SK-N-SH (cell line): ENCODE data around the gene ESPNL. TPM values are rescaled to one million over a fixed set of nuclear protein-coding genes. Genes with fewer than 3 reads are reported as not detected.

Experiments
- CTCF ChIA-PET: fragments of 300-600, 350-600 bp; formaldehyde crosslinking; extraction: SDS; loops from one replicate; lab custom pipeline; 2021; lab: Yijun Ruan, JAX
- POLR2A ChIA-PET: fragments of 350-600 bp; sonication (Branson Sonifier 250); formaldehyde crosslinking; extraction: SDS; loops from one replicate; lab custom pipeline; 2020; ENCODE audit warnings: antibody characterized with exemption, inconsistent platforms; lab: Yijun Ruan, JAX
- DNase-seq: peaks from one replicate; pipeline ENCODE4 v3.0.0; 2012
- H2AFZ ChIP-seq: fragments of 200-600 bp; sonication (generic); 2 replicates; pipeline ENCODE4 v1.8.1; 2016; ENCODE audit warnings: antibody characterized with exemption, mild to moderate bottlenecking, low read depth
- H3F3A ChIP-seq: fragments of 200-600 bp; sonication (generic); replicated peaks from 2 replicates; pipeline ENCODE3; 2016; ENCODE audit warnings: antibody characterized with exemption, mild to moderate bottlenecking; ENCODE audit not compliant: insufficient read depth
- H3K27ac ChIP-seq, 2 experiments: fragments of 200-500 bp in 1 of 2; fragments of 200-600 bp in 1 of 2; sonication (Bioruptor generic) in 1 of 2; sonication (generic), shearing (Covaris generic) in 1 of 2; 2 replicates each; pipeline versions ENCODE4 v1.5.1 to v1.6.1; 2014 to 2016; ENCODE audit warnings: low read depth in 2 of 2, inconsistent platforms in 1 of 2, low read length in 1 of 2, mild to moderate bottlenecking in 1 of 2, mixed read lengths in 1 of 2
- H3K27me3 ChIP-seq: fragments of 200-600 bp; sonication (generic), shearing (Covaris generic); 2 replicates; pipeline ENCODE4 v1.6.1; 2016; ENCODE audit warnings: mixed run types; ENCODE audit not compliant: insufficient read depth
- H3K36me3 ChIP-seq, 2 experiments: fragments of 200-500 bp in 1 of 2; fragments of 200-600 bp in 1 of 2; sonication (Bioruptor generic) in 1 of 2; sonication (generic) in 1 of 2; replicated peaks in 1 of 2; 2 replicates each; pipeline versions ENCODE3 to v1.5.1; 2014 to 2016; ENCODE audit warnings: low read length in 1 of 2, mild to moderate bottlenecking in 1 of 2; ENCODE audit not compliant: insufficient read depth in 2 of 2, control insufficient read depth in 1 of 2
- H3K4me1 ChIP-seq, 2 experiments: fragments of 200-500 bp in 1 of 2; fragments of 200-600 bp in 1 of 2; sonication (Bioruptor generic) in 1 of 2; sonication (generic), shearing (Covaris generic) in 1 of 2; 2 replicates each; pipeline versions ENCODE4 v1.5.1 to v1.6.1; 2014 to 2016; ENCODE audit warnings: low read depth in 1 of 2, low read length in 1 of 2, mixed run types in 1 of 2; ENCODE audit not compliant: insufficient read depth in 2 of 2, control insufficient read depth in 1 of 2
- H3K4me2 ChIP-seq: fragments of 200-600 bp; sonication (generic), shearing (Covaris generic); 2 replicates; pipeline ENCODE4 v1.6.1; 2017; ENCODE audit warnings: mixed run types
- H3K4me3 ChIP-seq, 2 experiments: fragments of 200-500 bp in 1 of 2; fragments of 200-600 bp in 1 of 2; sonication (Bioruptor generic) in 1 of 2; sonication (generic), shearing (Covaris generic) in 1 of 2; 2 replicates each; pipeline versions ENCODE4 v1.5.1 to v1.8.1; 2014 to 2016; ENCODE audit warnings: low read depth in 2 of 2, inconsistent platforms in 1 of 2, low read length in 1 of 2, mild to moderate bottlenecking in 1 of 2, mixed read lengths in 1 of 2, moderate library complexity in 1 of 2
- H3K79me2 ChIP-seq: fragments of 200-600 bp; sonication (generic); 2 replicates; pipeline ENCODE4 v1.8.1; 2017; ENCODE audit warnings: mild to moderate bottlenecking; ENCODE audit not compliant: insufficient read depth
- H3K9ac ChIP-seq: fragments of 200-600 bp; sonication (generic); 2 replicates; pipeline ENCODE4 v1.6.1; 2017; ENCODE audit warnings: mixed run types
- H3K9me2 ChIP-seq: fragments of 200-600 bp; sonication (generic); 2 replicates; pipeline ENCODE4 v1.6.1; 2017; ENCODE audit warnings: mixed run types
- H3K9me3 ChIP-seq: fragments of 200-600 bp; sonication (generic); 2 replicates; pipeline ENCODE4 v1.6.1; 2017; ENCODE audit warnings: mixed run types, mild to moderate bottlenecking, moderate library complexity
- H4K20me1 ChIP-seq: fragments of 200-600 bp; sonication (generic); 2 replicates; pipeline ENCODE4 v1.6.1; 2017; ENCODE audit warnings: mild to moderate bottlenecking, mixed run types; ENCODE audit not compliant: insufficient read depth
- CHD2 ChIP-seq: fragments of 150-350 bp; IDR thresholded peaks from 2 replicates; pipeline ENCODE4 v1.6.1; 2018; ENCODE audit warnings: low read length; ENCODE audit not compliant: partially characterized antibody
- EZH2phosphoT487 ChIP-seq: fragments of 200-600 bp; sonication (generic); IDR thresholded peaks from 2 replicates; pipeline ENCODE4 v1.6.1; 2017; ENCODE audit warnings: low read depth, mixed run types, mild to moderate bottlenecking, antibody characterized with exemption, moderate library complexity, borderline replicate concordance
- GATA2 ChIP-seq: sonication (generic); formaldehyde crosslinking; IDR thresholded peaks from 2 replicates; pipeline ENCODE4 v1.5.0; 2020; ENCODE audit warnings: mild to moderate bottlenecking, missing genetic modification reagents
- MEF2A ChIP-seq: IDR thresholded peaks from 2 replicates; pipeline ENCODE4 v1.4.0; 2012; ENCODE audit warnings: low read depth, borderline replicate concordance
- NFIC ChIP-seq: IDR thresholded peaks from 2 replicates; pipeline ENCODE4 v1.4.0; 2012; ENCODE audit warnings: borderline replicate concordance
- RCOR1 ChIP-seq: fragments of 150-350 bp; IDR thresholded peaks from 2 replicates; pipeline ENCODE4 v1.6.1; 2017; ENCODE audit warnings: antibody characterized with exemption, low read length
- SIN3A ChIP-seq: IDR thresholded peaks from 2 replicates; pipeline ENCODE4 v1.6.1; 2012; ENCODE audit warnings: low read depth, mild to moderate bottlenecking, low read length, moderate library complexity, borderline replicate concordance
- SMC3 ChIP-seq: IDR thresholded peaks from 2 replicates; pipeline ENCODE4 v1.6.1; 2012; ENCODE audit warnings: low read depth, low read length, improper control_type of control experiment
- TAF1 ChIP-seq: IDR thresholded peaks from 2 replicates; pipeline ENCODE4 v1.6.1; 2012; ENCODE audit warnings: low read depth, mild to moderate bottlenecking, low read length, moderate library complexity, borderline replicate concordance
- WGBS: methylation state at CpG from one replicate; pipeline ENCODE4 v1.1.6; 2017; ENCODE audit warnings: low lambda C conversion rate; 5-methylcytosine and 5-hydroxymethylcytosine counted together
- polyA plus RNA-seq, 3 experiments: library from polyadenylated mRNA; depleted of rRNA; stranded (reverse); fragments of >200 nt; gene quantifications; 2 replicates each; pipeline ENCODE4 v1.2.3, GENCODE V29; 2012
- TF ChIP-seq, protein P1 (sequence below): IDR thresholded peaks from 2 replicates; pipeline ENCODE4 v1.4.0; 2012; ENCODE audit warnings: low read depth, borderline replicate concordance
- TF ChIP-seq, protein P2 (sequence below): fragments of 150-350 bp; IDR thresholded peaks from 2 replicates; pipeline ENCODE4 v1.6.1; 2017; ENCODE audit warnings: antibody characterized with exemption, low read length, low read depth, borderline replicate concordance

Gene ESPNL
- polyA plus RNA-seq, 1 of the 3 experiments (the other 2 are of a cell fraction) = 0.05 TPM

GRCh38 chr2:238087211-238087610, 12.9 kb upstream of the ESPNL start:
- ChIA-PET POLR2A (no interaction called here), CTCF (interaction anchor here (1.0 kb wide), 1 partner anchor 164 kb away, joined by 3 read pairs; no protein-coding TSS in a partner anchor)
- peaks cover 9 to 25% of the 10 kb centered on the region in 2 experiments for H3K36me3 ChIP-seq

GRCh38 chr2:238090887-238091286, 9.3 kb upstream of the ESPNL start:
- Histone ChIP-seq H3K4me3 (no peak overlapping the region), H3K36me3 (peaks cover 0 to 2% of the 10 kb centered on the region in 2 experiments), H3K27ac (no peak overlapping the region), H3K9ac (no peak overlapping the region), H3K79me2 (no peaks in the 10 kb centered on the region), H3K4me1 (no peaks in the 10 kb centered on the region; a peak in 1 of 4 replicates), H4K20me1 (no peaks in the 10 kb centered on the region), H3K9me3 (no peaks in the 10 kb centered on the region), H3F3A (no peaks in the 10 kb centered on the region), H3K4me2 (no peak overlapping the region)
- CTCF ChIA-PET = no interaction called here
- WGBS = 93% methylated on average over 4 of the region's 4 CpGs
- TF ChIP-seq GATA2 (CRISPR knock-in tag) (no peak), TAF1 (no peak), EZH2phosphoT487 (no peak), MEF2A (no peak)
- TF ChIP-seq, all 33 proteins: peak for 0
- POLR2A ChIA-PET = no interaction called here
- DNase-seq = no peak
- no peaks in the 10 kb centered on the region for H3K9me2 ChIP-seq
- no peak overlapping the region for H2AFZ ChIP-seq
- no peaks in the 10 kb centered on the region for H3K27me3 ChIP-seq

More at GRCh38 chr2:238087211-238087610, 12.9 kb upstream of the ESPNL start:
- no peaks in the 10 kb centered on the region for H3K4me1 ChIP-seq
- H4K20me1 ChIP-seq = no peaks in the 10 kb centered on the region
- no peaks in the 10 kb centered on the region for H3K27me3 ChIP-seq
- no peak for DNase-seq
- H3K27ac ChIP-seq = no peak overlapping the region
- H3K9me2 ChIP-seq = no peaks in the 10 kb centered on the region
- H2AFZ ChIP-seq = no peak overlapping the region
- TF ChIP-seq SMC3 (no peak), GATA2 (CRISPR knock-in tag) (no peak), TAF1 (no peak), CHD2 (no peak), RCOR1 (no peak)
- TF ChIP-seq, protein P1, sequence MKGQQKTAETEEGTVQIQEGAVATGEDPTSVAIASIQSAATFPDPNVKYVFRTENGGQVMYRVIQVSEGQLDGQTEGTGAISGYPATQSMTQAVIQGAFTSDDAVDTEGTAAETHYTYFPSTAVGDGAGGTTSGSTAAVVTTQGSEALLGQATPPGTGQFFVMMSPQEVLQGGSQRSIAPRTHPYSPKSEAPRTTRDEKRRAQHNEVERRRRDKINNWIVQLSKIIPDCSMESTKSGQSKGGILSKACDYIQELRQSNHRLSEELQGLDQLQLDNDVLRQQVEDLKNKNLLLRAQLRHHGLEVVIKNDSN = no peak
- no peaks in the 10 kb centered on the region for H3F3A ChIP-seq
- no peaks in the 10 kb centered on the region for H3K79me2 ChIP-seq
- no peak overlapping the region for H3K9ac ChIP-seq
- no peak overlapping the region for H3K4me3 ChIP-seq
- 94% methylated on average over 2 of the region's 2 CpGs for WGBS
- no peak overlapping the region for H3K4me2 ChIP-seq
- H3K9me3 ChIP-seq = no peaks in the 10 kb centered on the region

DNA sequence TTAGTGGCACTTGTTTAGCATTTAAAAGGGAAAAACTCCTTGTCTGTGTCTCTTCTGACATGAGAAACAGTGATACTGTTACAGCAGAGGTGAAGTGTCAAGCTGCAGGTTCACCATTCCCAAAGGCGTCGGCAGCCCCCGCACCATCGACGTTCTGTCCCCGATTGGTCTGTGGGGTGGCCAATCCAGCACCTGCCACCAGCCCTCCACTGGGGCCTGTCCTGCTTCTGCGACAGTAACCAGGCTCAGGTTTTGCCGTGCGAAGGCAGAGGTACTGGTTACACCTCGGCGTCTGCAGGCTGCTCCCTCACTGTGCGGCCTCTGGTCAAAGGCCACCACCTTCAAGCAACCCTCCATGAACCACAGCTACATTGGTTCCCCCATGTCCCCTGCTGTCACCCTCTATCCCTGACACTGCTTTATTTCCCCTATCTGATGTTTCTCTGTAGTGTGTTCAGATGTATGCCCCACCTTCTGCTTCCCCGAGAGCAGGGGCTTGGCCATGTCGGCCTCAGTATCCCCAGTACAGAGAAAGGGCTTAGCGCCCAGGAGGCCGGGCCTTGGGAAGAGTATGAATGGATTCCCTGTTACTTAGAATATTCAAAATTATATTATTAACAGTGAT, 8.6 kb upstream of the ESPNL start:
- H3K36me3 ChIP-seq = no peaks in the 10 kb centered on the region
- no peak overlapping the region for H3K4me3 ChIP-seq
- WGBS = 96% methylated on average over 9 of the region's 16 CpGs
- H3K9me2 ChIP-seq = no peaks in the 10 kb centered on the region
- TF ChIP-seq NFIC = no peak
- no peak for TF ChIP-seq SIN3A
- TF ChIP-seq, protein P2, sequence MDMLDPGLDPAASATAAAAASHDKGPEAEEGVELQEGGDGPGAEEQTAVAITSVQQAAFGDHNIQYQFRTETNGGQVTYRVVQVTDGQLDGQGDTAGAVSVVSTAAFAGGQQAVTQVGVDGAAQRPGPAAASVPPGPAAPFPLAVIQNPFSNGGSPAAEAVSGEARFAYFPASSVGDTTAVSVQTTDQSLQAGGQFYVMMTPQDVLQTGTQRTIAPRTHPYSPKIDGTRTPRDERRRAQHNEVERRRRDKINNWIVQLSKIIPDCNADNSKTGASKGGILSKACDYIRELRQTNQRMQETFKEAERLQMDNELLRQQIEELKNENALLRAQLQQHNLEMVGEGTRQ = no peak
- H3K9me3 ChIP-seq = no peaks in the 10 kb centered on the region
- POLR2A ChIA-PET = no interaction called here
- no peaks in the 10 kb centered on the region for H3K27me3 ChIP-seq
- H3K27ac ChIP-seq = no peak overlapping the region
- H3K4me1 ChIP-seq = peaks cover 0 to under 1% of the 10 kb centered on the region in 2 experiments; a peak in 1 of 4 replicates
- H3F3A ChIP-seq = no peaks in the 10 kb centered on the region
- no peaks in the 10 kb centered on the region for H4K20me1 ChIP-seq
- H2AFZ ChIP-seq = no peak overlapping the region
- no peak overlapping the region for H3K4me2 ChIP-seq
- no peak overlapping the region for H3K9ac ChIP-seq
- H3K79me2 ChIP-seq = no peaks in the 10 kb centered on the region
- no peak for DNase-seq
- CTCF ChIA-PET = interaction anchor here (0.9 kb wide), 1 partner anchor 50 kb away, joined by 3 read pairs; no protein-coding TSS in a partner anchor
